NCI-H128 (cell line): ENCODE data around the gene SERPINB10.
"Not testable (repeated sequence)": the region's sequence is repeated elsewhere in the genome, so short reads cannot be mapped to it uniquely, and the experiment has no call there.

ENCODE experiments used
- DNase-seq: peaks from one replicate; lab custom pipeline; 2025; ENCODE audit not compliant: unreplicated experiment; lab: John Stamatoyannopoulos, UW

Gene SERPINB10

DNA sequence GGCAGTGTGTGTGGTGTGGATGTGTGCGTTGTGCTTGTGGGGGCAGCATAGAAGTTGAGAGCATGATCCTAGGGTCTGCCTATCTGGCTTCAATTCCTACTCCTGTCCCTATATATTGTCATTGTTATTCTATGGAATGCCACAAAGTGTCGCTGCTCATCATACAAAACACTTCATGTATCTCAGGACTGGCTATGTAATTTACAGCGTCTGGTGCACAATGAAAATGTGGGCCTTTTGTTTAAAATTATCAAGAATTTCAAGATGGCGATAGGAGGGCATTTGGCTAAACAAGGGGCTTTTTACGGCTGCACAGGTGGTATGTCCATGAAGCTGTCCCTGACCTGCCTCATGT is 16.8 kb upstream of the SERPINB10 start:
- DNase-seq = no peak

DNA sequence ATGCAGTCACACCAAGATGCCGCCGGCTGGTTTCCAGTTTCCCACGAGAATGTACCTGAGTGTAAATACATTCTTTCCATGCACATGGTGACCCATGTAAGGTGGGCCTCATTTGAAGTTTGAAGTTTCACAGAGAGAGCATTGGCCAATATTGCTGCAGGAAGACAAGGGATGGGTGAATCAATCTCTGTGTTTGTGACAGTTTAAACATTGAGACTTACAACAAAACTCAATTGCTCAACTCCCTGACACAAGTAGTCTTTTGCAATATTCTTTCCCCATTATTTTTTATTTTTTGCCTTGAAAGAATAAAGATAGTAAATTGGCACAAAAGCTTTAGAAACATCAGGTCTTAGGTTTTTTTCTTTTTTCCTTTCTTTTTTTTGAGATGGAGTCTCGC is 15.2 kb upstream of the SERPINB10 start:
- no peak for DNase-seq

DNA sequence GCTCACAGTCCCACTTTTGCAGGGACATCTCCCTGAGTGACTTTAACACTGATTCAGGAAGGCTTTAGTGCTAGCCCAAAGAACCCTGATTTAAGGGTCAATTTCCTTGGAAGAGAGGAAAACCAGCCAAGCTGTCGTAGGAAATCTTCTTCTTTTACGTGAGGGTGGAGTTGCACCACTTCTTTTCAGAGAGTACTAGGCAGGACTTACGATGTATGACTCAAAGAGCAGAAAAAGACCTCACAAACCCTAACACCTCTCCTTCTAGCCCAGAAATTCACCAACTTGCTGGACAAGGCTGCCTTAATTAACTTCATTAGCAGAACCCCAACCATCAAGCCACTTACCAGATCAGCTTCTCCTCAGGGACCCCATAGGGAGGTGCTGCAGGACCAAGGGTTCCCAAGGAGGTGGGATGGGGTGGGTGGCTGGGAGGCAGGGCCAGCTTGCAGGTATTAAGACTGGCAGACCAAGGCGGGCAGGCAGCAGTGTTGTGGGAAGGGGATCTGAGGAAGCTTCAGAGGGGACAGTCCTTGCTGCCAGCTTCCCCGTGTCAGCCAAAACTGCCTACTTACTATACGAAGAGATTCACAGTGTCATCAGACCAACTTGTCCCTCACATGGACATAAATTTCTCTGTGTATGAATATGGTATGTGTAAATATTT is 13.5 kb upstream of the SERPINB10 start:
- DNase-seq = no peak

- DNase-seq = no peak
Observed at GRCh38 chr18:63895190-63895589, 12.6 kb upstream of the SERPINB10 start.

DNA sequence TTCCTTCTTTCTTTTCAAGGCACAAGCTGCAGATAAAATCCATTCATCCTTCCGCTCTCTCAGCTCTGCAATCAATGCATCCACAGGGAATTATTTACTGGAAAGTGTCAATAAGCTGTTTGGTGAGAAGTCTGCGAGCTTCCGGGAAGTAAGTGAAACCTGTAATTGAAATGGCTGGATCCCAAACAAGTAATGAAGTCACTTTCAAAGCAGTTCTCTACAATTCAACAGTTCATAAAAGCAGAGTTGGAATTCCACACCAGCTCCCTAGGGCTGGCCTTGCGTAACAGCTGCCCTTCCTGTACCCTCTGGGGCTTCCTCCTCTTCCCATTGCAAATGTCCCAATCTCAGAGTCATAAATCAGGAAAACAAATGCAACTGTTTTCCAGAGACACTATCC is 10.7 kb upstream of the SERPINB10 start:
- no peak for DNase-seq

- no peak for DNase-seq
Observed at GRCh38 chr18:63899206-63899605, 8.6 kb upstream of the SERPINB10 start.

DNA sequence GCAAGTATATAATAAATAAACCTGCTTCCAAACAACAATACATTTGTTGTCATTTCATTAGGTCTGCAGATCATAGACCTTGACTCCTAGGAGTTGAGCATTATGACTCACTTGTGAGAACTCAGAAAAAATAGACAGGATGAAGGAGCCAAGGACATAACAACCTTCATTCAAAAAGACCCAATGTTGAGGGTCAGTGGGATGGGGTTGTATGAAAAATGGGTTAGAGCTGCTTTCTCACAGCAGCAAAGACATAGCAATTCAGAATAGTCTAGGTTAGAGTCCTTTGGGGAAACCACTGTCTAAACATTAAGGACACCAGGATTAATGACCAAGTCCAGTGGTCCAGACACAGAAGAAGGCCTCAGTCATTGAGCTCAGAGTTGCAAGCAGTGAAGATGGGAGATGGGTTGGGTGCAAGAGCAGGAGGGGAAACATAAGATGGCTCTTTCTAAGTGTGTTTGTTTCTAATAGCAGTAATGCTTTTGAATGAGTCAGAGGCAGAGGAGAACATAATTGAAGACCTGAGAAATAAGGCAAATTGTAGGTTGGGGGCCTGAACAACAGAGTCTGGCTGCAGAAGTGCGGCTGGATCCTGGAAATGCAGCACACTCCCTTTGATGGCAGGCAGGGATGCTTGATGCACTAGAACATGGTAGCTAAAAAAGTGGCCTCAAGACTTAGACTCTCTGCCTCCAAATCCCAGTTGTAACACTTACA is 3.7 kb upstream of the SERPINB10 start:
- no peak for DNase-seq

- no peak for DNase-seq
Observed at GRCh38 chr18:63904694-63905093, 3.1 kb upstream of the SERPINB10 start.

- no peak for DNase-seq
Observed at GRCh38 chr18:63905361-63905760, 2.4 kb upstream of the SERPINB10 start.

DNA sequence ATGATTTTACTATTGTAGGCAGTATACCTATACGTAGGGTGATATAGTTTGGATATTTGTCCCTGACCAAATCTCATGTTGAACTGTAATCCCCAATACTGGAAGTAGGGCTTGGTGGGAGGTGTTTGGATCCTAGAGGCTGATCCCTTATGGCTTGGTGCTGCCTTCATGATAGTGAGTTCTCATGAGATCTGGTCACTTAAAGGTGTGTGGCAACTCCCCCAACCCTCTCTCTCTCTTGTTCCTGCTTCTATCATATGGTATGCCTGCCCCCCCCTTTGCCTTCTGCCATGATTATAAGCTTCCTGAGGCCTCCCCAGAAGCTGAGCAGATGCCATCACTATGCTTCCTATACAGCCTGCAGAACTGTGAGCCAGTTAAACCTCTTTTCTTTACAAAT is 1.7 kb upstream of the SERPINB10 start:
- no peak for DNase-seq

DNA sequence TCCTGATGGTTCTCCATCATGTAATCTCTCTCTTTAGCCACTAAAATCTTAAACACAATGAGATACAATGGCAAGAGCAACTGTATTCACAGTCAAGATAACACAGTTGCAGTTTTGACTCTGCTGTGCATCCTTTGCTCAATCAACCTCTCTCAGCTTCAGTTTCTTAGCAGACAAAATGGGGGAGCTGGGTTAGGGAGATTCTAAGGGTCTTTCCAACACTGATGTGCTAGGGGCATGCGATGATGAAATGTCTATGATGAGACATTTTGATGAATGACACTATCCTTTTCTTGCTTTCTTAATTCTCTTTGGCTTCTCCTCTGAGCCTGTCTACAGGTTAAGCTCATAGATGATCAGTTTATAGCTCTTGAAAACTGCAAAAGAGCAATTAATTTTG is 1.1 kb downstream of the SERPINB10 start:
- DNase-seq = no peak

DNA sequence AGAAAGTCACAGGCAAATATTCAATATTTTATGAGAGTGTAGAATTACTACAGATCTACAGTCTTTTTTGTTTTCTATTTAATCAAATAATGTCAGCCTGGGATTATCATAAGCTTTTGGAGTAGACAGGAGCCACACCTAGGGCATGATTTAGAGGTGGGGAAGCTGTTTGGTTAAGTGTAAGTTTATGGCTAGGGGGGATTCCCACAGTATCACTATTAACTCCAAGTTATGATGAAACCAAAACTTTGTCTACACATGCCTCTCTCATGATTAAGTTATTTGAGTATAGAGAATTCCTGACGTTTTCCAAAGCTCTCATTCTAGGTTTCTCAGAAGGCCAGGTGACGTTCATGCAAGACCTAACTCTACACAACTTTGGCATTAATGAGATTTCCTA is 2.1 kb downstream of the SERPINB10 start:
- DNase-seq = no peak

- no peak for DNase-seq
Observed at GRCh38 chr18:63917817-63918216, 10.1 kb downstream of the SERPINB10 start.

DNA sequence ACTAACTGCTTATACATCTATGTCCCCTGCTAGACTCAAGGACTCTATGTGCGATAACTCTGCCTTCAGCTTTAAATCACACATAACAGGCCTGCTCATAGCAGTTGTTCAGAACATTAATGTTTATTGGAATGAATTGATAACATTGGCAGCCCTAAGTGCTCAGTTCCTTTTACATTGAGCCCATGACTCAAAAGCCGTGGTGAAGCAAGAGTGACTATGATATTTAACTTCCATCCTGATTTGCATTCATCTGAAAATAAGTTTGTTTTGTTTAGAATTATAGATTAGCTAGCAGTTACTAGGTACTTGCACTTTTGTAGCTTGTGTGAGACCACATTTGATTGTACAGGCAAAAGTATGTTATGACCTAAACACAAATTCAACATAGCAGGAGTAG is 14.3 kb downstream of the SERPINB10 start:
- no peak for DNase-seq

GRCh38 chr18:63924551-63924950 is 16.8 kb downstream of the SERPINB10 start:
- DNase-seq = no peak

GRCh38 chr18:63928331-63928730 is 20.6 kb downstream of the SERPINB10 start:
- no peak for DNase-seq

GRCh38 chr18:63929369-63929768 is 21.6 kb downstream of the SERPINB10 start:
- not testable (repeated sequence) for DNase-seq

DNA sequence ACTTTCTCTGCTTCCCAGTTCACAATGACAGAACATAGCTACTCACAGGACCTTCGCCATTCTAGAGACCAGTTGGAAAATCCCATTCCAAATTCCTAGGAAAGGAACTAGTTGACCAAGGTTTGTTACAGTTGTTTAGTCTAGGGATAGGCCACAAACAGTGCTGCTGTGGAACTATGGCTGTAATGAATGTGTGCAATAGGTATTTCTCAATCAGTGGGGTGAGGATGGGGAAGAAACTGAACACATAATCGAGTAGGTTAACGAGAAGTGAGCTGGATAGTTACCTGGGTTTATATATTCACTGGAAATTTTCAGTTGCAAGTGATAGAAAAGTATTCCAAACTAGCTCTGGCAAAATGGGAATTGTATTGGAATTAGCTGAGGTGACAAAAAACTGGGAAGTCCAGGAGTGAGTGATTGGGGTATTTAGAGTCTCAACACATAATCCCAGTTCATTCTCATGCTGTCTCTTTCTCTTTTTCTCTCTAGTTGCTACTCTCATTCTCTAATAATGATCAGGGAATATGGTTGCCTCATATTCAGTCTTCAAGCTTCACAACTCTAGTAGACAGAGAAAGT is 23.1 kb downstream of the SERPINB10 start:
- no peak for DNase-seq

DNA sequence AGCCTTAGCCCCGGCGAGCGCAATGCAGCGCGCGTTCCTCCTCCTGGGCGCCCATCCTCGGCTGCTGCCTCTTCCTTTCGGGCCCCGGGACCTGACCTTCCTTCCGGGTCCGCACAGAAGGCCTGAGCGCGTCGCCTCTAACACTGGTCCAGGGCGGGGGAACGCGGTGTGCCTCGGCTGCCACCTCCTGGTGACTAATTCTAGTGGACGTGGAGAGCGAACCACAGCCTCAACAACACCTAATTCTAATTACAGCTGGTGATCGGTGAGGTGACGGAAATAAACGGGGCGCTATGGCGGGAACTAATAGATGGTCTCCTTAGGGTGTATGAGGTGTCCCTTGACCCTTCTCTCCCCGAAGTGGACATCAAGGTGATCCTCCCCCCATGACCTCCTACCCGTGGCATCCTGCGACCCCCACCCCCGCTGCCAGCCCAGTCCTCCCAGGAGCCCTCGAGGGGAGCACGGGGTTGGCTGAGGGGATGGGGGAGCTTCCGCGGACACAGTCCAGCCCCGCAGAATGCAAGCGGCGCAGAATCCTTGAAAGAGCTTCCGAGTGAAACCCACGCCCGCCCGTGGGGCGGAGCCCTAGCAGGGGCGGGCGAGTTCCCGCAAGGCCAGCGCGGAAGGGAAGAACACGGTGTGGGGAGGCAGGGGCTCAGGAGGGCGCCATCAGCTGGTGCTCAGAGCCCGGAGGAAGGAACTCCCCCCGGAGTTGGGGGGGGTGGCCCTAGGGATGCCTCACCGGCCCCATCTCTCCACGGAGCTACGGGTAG is 28.6 kb downstream of the SERPINB10 start:
- DNase-seq = no peak

DNA sequence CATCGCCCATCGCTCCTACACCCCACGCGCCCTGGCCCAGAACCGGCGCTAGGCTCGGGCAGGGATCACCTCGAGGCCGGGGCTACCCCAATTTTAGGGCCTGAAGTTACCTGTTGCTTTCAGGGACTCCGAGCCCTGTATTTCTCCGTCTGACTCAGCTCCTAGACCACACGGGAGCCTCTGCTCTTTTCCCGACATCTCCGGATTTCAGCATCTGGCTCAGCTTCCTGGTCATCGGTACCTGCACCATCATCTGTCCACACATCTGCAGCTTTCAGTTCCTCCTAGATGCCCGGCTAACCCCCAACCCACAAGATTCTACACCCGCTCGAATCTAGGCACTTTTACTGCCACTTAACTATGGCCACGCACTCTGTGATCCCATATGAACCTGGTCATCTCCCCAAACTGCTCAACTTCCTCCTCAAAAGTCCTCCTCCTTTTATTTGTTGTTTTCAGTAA is 29.2 kb downstream of the SERPINB10 start:
- DNase-seq = no peak

DNA sequence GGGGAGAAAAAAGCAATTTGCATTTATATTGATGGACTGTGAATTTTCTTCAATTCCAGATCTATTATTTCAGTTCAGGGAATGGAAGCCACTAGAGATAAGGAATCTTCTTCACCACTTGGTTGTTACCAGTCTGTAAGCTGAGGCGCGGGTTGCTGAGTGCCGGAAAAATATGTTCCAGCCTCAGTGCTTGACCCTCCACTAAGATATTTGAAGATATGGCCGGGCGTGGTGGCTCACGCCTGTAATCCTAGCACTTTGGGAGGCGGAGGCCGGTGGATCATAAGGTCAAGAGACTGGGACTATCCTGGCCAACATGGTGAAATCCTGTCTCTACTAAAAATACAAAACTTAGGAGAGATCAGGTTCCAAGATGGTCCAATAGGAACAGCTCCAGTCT is 32.2 kb downstream of the SERPINB10 start:
- no peak for DNase-seq
